ENCODE measurements around the gene DDC.

DNA sequence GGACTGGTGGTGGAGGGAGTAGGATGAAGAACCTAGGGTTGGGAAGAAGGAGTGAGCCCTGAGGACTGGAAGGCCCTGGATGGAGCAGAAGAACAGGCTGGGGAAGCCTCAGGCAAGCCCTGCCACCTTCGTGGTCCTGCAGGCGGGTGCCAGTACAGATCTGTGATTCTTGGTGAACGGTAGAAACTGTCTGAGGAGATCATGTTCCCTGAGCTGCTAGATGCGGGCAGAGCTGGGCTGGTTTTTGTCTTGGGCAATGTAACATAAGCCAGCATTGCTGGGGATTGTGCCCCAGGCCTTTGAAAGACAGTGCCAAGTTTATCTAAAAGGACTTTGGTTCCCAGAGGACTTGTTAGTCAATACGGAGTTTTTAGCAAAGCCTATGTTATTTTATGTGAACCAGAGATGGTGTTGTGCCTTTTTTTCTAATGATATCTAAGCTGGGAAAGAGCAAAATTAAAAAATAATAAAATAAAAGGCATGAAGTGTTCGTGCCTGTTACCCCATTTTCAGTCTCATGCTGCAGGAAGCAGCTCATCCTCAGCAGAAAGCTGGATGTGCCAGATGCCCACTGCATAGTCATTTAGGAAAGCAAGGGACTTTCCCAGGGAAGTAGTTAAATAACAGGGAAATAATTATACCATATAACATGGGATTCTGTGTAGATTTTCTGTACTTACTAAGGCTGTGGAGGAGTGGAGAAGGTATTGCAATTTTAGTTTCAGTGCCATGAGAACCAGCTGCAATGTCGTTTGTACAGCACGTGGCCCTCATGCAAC lies 90.6 kb downstream of the DDC start:
- TF ChIP-seq, protein P1, sequence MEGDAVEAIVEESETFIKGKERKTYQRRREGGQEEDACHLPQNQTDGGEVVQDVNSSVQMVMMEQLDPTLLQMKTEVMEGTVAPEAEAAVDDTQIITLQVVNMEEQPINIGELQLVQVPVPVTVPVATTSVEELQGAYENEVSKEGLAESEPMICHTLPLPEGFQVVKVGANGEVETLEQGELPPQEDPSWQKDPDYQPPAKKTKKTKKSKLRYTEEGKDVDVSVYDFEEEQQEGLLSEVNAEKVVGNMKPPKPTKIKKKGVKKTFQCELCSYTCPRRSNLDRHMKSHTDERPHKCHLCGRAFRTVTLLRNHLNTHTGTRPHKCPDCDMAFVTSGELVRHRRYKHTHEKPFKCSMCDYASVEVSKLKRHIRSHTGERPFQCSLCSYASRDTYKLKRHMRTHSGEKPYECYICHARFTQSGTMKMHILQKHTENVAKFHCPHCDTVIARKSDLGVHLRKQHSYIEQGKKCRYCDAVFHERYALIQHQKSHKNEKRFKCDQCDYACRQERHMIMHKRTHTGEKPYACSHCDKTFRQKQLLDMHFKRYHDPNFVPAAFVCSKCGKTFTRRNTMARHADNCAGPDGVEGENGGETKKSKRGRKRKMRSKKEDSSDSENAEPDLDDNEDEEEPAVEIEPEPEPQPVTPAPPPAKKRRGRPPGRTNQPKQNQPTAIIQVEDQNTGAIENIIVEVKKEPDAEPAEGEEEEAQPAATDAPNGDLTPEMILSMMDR (IDR thresholded peaks at IDR 0.05; ENCODE audit: insufficient read depth, low read length, poor library complexity, severe bottlenecking) = no peak
- no peak for TF ChIP-seq EZH2phosphoT487 (conservative IDR thresholded peaks at IDR 0.05; ENCODE audit: low read length)
